ENCODE data around the gene SPSB3.

- TF ChIP-seq EGR1 (IDR thresholded peaks at IDR 0.05; ENCODE audit: low read depth in 2 of 2): no peak
- no peak for TF ChIP-seq YY1 (IDR thresholded peaks at IDR 0.05)
- TF ChIP-seq CTCF (IDR thresholded peaks at IDR 0.05; ENCODE audit: low read depth, low read length, missing input control): no peak
Observed at GRCh38 chr16:1791256-1791942, 9.0 kb upstream of the SPSB3 start.

Measured in liver (tissue), 3 donors.